ENCODE data around the gene DYRK1B. TPM values are rescaled to one million over a fixed set of nuclear protein-coding genes. Genes with fewer than 3 reads are reported as not detected.

The DYRK1B gene
- total and polyA plus RNA-seq, 4 experiments from 2014 or later: 7.0 to 30.9 (median 21.7) TPM

GRCh38 chr19:39828654-39829032 is 5.3 kb downstream of the DYRK1B start:
- Mint-ChIP-seq H3K27me3 (no peaks in the 10 kb centered on the region), H3K4me1 (peaks cover 20 to 39% (median 29%) of the 10 kb centered on the region in 4 donors), H3K27ac (peak overlapping the region; percentile 43 to 87 (median 77)), H3K9me3 (peaks cover 0 to 2% (median 0%) of the 10 kb centered on the region in 8 donors), H3K36me3 (peaks cover 34 to 56% of the 10 kb centered on the region in 2 donors), H3K4me3 (peak overlapping the region in 6 of 8 donors; percentile 32 to 65 (median 46))
- H3K4me1 ChIP-seq (ENCODE audit: insufficient read depth, low read length): peaks cover 43% of the 10 kb centered on the region
- CTCF ChIA-PET (ENCODE audit: partially characterized antibody): interaction anchor here (0.7 to 2.3 kb wide), 3 partner anchors 16 to 111 kb away, joined by 3 to 13 read pairs (median 6); partner anchors contain the start of gene FBL
- no peak overlapping the region for H3K27ac ChIP-seq (ENCODE audit: low read depth, low read length)
- H3K4me3 ChIP-seq (ENCODE audit: low read length in 2 of 2): no peak overlapping the region
- intact Hi-C loops (cut with micrococcal nuclease): no loop called here
- no peaks in the 10 kb centered on the region for H3K27me3 ChIP-seq (ENCODE audit: insufficient read depth, low read length)
- no peaks in the 10 kb centered on the region for H3K9me3 ChIP-seq (ENCODE audit: control insufficient read depth in 1 of 2, low read length in 2 of 2)
- no peak for DNase-seq
- POLR2A ChIA-PET (ENCODE audit: partially characterized antibody): no interaction called here
- H3K36me3 ChIP-seq (ENCODE audit: insufficient read depth, low read length): peaks cover 24% of the 10 kb centered on the region

GRCh38 chr19:39828015-39828653 is 5.8 kb downstream of the DYRK1B start:
- H3K4me3 ChIP-seq (ENCODE audit: low read length in 2 of 2): no peak overlapping the region
- H3K9me3 ChIP-seq (ENCODE audit: control insufficient read depth in 1 of 2, low read length in 2 of 2): no peaks in the 10 kb centered on the region
- peaks cover 46% of the 10 kb centered on the region for H3K4me1 ChIP-seq (ENCODE audit: insufficient read depth, low read length)
- POLR2A ChIA-PET (ENCODE audit: partially characterized antibody): no interaction called here
- H3K27me3 Mint-ChIP-seq: no peaks in the 10 kb centered on the region
- H3K27ac Mint-ChIP-seq: peak overlapping the region; percentile 43 to 87 (median 77)
- H3K36me3 Mint-ChIP-seq: peaks cover 34 to 54% of the 10 kb centered on the region in 2 donors
- no peak overlapping the region for H3K27ac ChIP-seq (ENCODE audit: low read depth, low read length)
- H3K4me3 Mint-ChIP-seq: peak overlapping the region; percentile 22 to 65 (median 42)
- H3K27me3 ChIP-seq (ENCODE audit: insufficient read depth, low read length): no peaks in the 10 kb centered on the region
- intact Hi-C loops (cut with micrococcal nuclease): no loop called here
- peak in 1 of 5 donors; percentile 11 for DNase-seq
- CTCF ChIA-PET (ENCODE audit: partially characterized antibody): interaction anchor here (0.7 to 2.3 kb wide), 2 partner anchors 17 to 111 kb away, joined by 3 to 13 read pairs; partner anchors contain the start of gene FBL
- H3K36me3 ChIP-seq (ENCODE audit: insufficient read depth, low read length): peaks cover 24% of the 10 kb centered on the region
- peaks cover 0 to 2% (median 0%) of the 10 kb centered on the region in 8 donors for H3K9me3 Mint-ChIP-seq
- H3K4me1 Mint-ChIP-seq: peaks cover 20 to 39% (median 29%) of the 10 kb centered on the region in 4 donors

- POLR2A ChIA-PET (ENCODE audit: partially characterized antibody): no interaction called here
- DNase-seq: no peak
- H3K9me3 Mint-ChIP-seq: peaks cover 0 to 2% (median 0%) of the 10 kb centered on the region in 8 donors
- Histone ChIP-seq H3K4me3 (ENCODE audit: low read length in 2 of 2) (no peak overlapping the region), H3K27ac (ENCODE audit: low read depth, low read length) (no peak overlapping the region), H3K36me3 (ENCODE audit: insufficient read depth, low read length) (peaks cover 24% of the 10 kb centered on the region), H3K9me3 (ENCODE audit: control insufficient read depth in 1 of 2, low read length in 2 of 2) (no peaks in the 10 kb centered on the region), H3K27me3 (ENCODE audit: insufficient read depth, low read length) (no peaks in the 10 kb centered on the region), H3K4me1 (ENCODE audit: insufficient read depth, low read length) (peaks cover 37% of the 10 kb centered on the region)
- no peak overlapping the region for H3K27ac Mint-ChIP-seq
- peaks cover 13 to 31% (median 21%) of the 10 kb centered on the region in 4 donors for H3K4me1 Mint-ChIP-seq
- no peaks in the 10 kb centered on the region for H3K27me3 Mint-ChIP-seq
- intact Hi-C loops (cut with micrococcal nuclease): no loop called here
- peaks cover 34 to 49% of the 10 kb centered on the region in 2 donors for H3K36me3 Mint-ChIP-seq
- CTCF ChIA-PET (ENCODE audit: partially characterized antibody): interaction anchor here (2.3 kb wide), 1 partner anchor 18 kb away, joined by 13 read pairs; the partner anchor contains the start of gene FBL
- H3K4me3 Mint-ChIP-seq: no peak overlapping the region
Measured at GRCh38 chr19:39827216-39827615, 6.7 kb downstream of the DYRK1B start.

GRCh38 chr19:39826311-39826945 is 7.5 kb downstream of the DYRK1B start:
- no peak for DNase-seq
- Histone ChIP-seq H3K27me3 (ENCODE audit: insufficient read depth, low read length) (no peaks in the 10 kb centered on the region), H3K4me1 (ENCODE audit: insufficient read depth, low read length) (peaks cover 29% of the 10 kb centered on the region), H3K27ac (ENCODE audit: low read depth, low read length) (no peak overlapping the region), H3K4me3 (ENCODE audit: low read length in 2 of 2) (no peak overlapping the region), H3K36me3 (ENCODE audit: insufficient read depth, low read length) (peaks cover 24% of the 10 kb centered on the region), H3K9me3 (ENCODE audit: control insufficient read depth in 1 of 2, low read length in 2 of 2) (no peaks in the 10 kb centered on the region)
- intact Hi-C loops (cut with micrococcal nuclease): no loop called here
- peaks cover 34 to 48% of the 10 kb centered on the region in 2 donors for H3K36me3 Mint-ChIP-seq
- H3K9me3 Mint-ChIP-seq: no peaks in the 10 kb centered on the region
- H3K27ac Mint-ChIP-seq: peak overlapping the region in 3 of 7 donors; percentile 17 to 68 (median 60)
- H3K4me3 Mint-ChIP-seq: peak overlapping the region in 2 of 8 donors; percentile 37 to 67
- CTCF ChIA-PET (ENCODE audit: partially characterized antibody): interaction anchor here (2.3 kb wide), 1 partner anchor 18 kb away, joined by 13 read pairs; the partner anchor contains the start of gene FBL
- POLR2A ChIA-PET (ENCODE audit: partially characterized antibody): no interaction called here
- H3K4me1 Mint-ChIP-seq: peaks cover 9 to 23% (median 16%) of the 10 kb centered on the region in 4 donors
- no peaks in the 10 kb centered on the region for H3K27me3 Mint-ChIP-seq

GRCh38 chr19:39825531-39826076 is 8.4 kb downstream of the DYRK1B start:
- DNase-seq: no peak
- H3K4me1 Mint-ChIP-seq: peaks cover 6 to 16% (median 10%) of the 10 kb centered on the region in 4 donors
- H3K27me3 Mint-ChIP-seq: no peaks in the 10 kb centered on the region
- POLR2A ChIA-PET (ENCODE audit: partially characterized antibody): interaction anchor here (0.8 to 2.5 kb wide), 3 partner anchors 8 to 145 kb away, joined by 3 to 46 read pairs (median 9); partner anchors contain the start of genes DYRK1B and FBL
- H3K9me3 Mint-ChIP-seq: no peaks in the 10 kb centered on the region
- H3K4me3 ChIP-seq (ENCODE audit: low read length in 2 of 2): no peak overlapping the region
- H3K27me3 ChIP-seq (ENCODE audit: insufficient read depth, low read length): no peaks in the 10 kb centered on the region
- peaks cover 24% of the 10 kb centered on the region for H3K4me1 ChIP-seq (ENCODE audit: insufficient read depth, low read length)
- H3K27ac ChIP-seq (ENCODE audit: low read depth, low read length): no peak overlapping the region
- H3K4me3 Mint-ChIP-seq: no peak overlapping the region
- intact Hi-C loops (cut with micrococcal nuclease): loop anchor here (2.0 kb wide), 2 partner anchors 33 to 145 kb away; partner anchors contain the start of gene PSMC4
- H3K9me3 ChIP-seq (ENCODE audit: control insufficient read depth in 1 of 2, low read length in 2 of 2): no peaks in the 10 kb centered on the region
- peak overlapping the region in 1 of 7 donors; percentile 8 for H3K27ac Mint-ChIP-seq
- peaks cover 27 to 41% of the 10 kb centered on the region in 2 donors for H3K36me3 Mint-ChIP-seq
- CTCF ChIA-PET (ENCODE audit: partially characterized antibody): interaction anchor here (1.5 to 2.0 kb wide), 2 partner anchors 8 to 145 kb away, joined by 4 to 7 read pairs; partner anchors contain the start of genes DYRK1B and PSMC4
- H3K36me3 ChIP-seq (ENCODE audit: insufficient read depth, low read length): peaks cover 21% of the 10 kb centered on the region

GRCh38 chr19:39825093-39825463 is 8.9 kb downstream of the DYRK1B start:
- Mint-ChIP-seq H3K4me1 (peaks cover 6 to 16% (median 8%) of the 10 kb centered on the region in 4 donors), H3K27ac (peak overlapping the region in 1 of 7 donors; percentile 25), H3K36me3 (peaks cover 22 to 35% of the 10 kb centered on the region in 2 donors), H3K9me3 (no peaks in the 10 kb centered on the region), H3K4me3 (no peak overlapping the region), H3K27me3 (no peaks in the 10 kb centered on the region)
- ChIA-PET CTCF (ENCODE audit: partially characterized antibody) (interaction anchor here (0.8 to 2.0 kb wide), 3 partner anchors 9 to 146 kb away, joined by 3 to 7 read pairs (median 4); partner anchors contain the start of genes DYRK1B and PSMC4), POLR2A (ENCODE audit: partially characterized antibody) (interaction anchor here (0.8 to 2.5 kb wide), 4 partner anchors 8 to 145 kb away, joined by 3 to 46 read pairs (median 6); partner anchors contain the start of genes DYRK1B and FBL)
- no peaks in the 10 kb centered on the region for H3K27me3 ChIP-seq (ENCODE audit: insufficient read depth, low read length)
- H3K9me3 ChIP-seq (ENCODE audit: control insufficient read depth in 1 of 2, low read length in 2 of 2): no peaks in the 10 kb centered on the region
- H3K4me3 ChIP-seq (ENCODE audit: low read length in 2 of 2): peak overlapping the region in 1 of 2 donors; percentile 85
- peaks cover 24% of the 10 kb centered on the region for H3K4me1 ChIP-seq (ENCODE audit: insufficient read depth, low read length)
- H3K27ac ChIP-seq (ENCODE audit: low read depth, low read length): peak overlapping the region; percentile 60
- no peak for DNase-seq
- intact Hi-C loops (cut with micrococcal nuclease): loop anchor here (2.0 kb wide), 2 partner anchors 32 to 146 kb away; partner anchors contain the start of gene PSMC4
- H3K36me3 ChIP-seq (ENCODE audit: insufficient read depth, low read length): peaks cover 16% of the 10 kb centered on the region
